Measurements from ENCODE around the gene PLA2G7.

Gene PLA2G7

GRCh38 chr6:46687619-46688097 lies 47.5 kb downstream of the PLA2G7 start, which contains the start of gene TDRD6:
TDRD6 (plus strand) TSS chr6:46687885; CDS start chr6:46688129, 244 bp downstream.
- TF ChIP-seq Cebpa-rat (IDR thresholded peaks at IDR 0.05) = no peak
- no peak within 1 kb of the TSS for H3K27ac ChIP-seq
- H3K27me3 ChIP-seq = no peaks in the 10 kb centered on the region
- peaks cover 14 to 25% (median 20%) of the 10 kb centered on the region in 11 experiments for H3K9me3 ChIP-seq (replicated peaks in 1 of 11)
- no peaks in the 10 kb centered on the region for H3K36me3 ChIP-seq
- no peak within 1 kb of the TSS; a peak in 1 of 20 replicates for H3K4me3 ChIP-seq
- no peak within 1 kb of the TSS for H3K9ac ChIP-seq
- no peaks in the 10 kb centered on the region for H3K4me1 ChIP-seq
- H3K4me2 ChIP-seq = no peak within 1 kb of the TSS
- no peaks in the 10 kb centered on the region for H4K20me1 ChIP-seq

GRCh38 chr6:46684771-46685170 lies 50.4 kb downstream of the PLA2G7 start:
- Histone ChIP-seq H3K9ac (no peak overlapping the region), H3K36me3 (no peaks in the 10 kb centered on the region), H3K4me1 (no peaks in the 10 kb centered on the region), H3K4me3 (no peak overlapping the region), H3K27ac (no peak overlapping the region), H3K9me3 (replicated peaks in 1 of 11) (peaks cover 14 to 25% (median 20%) of the 10 kb centered on the region in 11 experiments), H4K20me1 (no peaks in the 10 kb centered on the region), H3K27me3 (no peaks in the 10 kb centered on the region), H3K4me2 (no peak overlapping the region)
- TF ChIP-seq Cebpa-rat (IDR thresholded peaks at IDR 0.05) = no peak

GRCh38 chr6:46677314-46677654 lies 57.9 kb downstream of the PLA2G7 start:
- H3K4me2 ChIP-seq = no peak overlapping the region
- no peak overlapping the region for H3K4me3 ChIP-seq
- H3K27me3 ChIP-seq = no peaks in the 10 kb centered on the region
- H4K20me1 ChIP-seq = no peaks in the 10 kb centered on the region
- H3K9me3 ChIP-seq (replicated peaks in 1 of 11) = no peaks in the 10 kb centered on the region
- H3K36me3 ChIP-seq = no peaks in the 10 kb centered on the region
- no peak overlapping the region for H3K27ac ChIP-seq
- no peaks in the 10 kb centered on the region; a peak in 1 of 20 replicates for H3K4me1 ChIP-seq
- no peak for TF ChIP-seq Cebpa-rat (IDR thresholded peaks at IDR 0.05)
- H3K9ac ChIP-seq = no peak overlapping the region

- Histone ChIP-seq H3K36me3 (no peaks in the 10 kb centered on the region), H3K4me1 (no peaks in the 10 kb centered on the region; a peak in 1 of 20 replicates)
- TF ChIP-seq Cebpa-rat (IDR thresholded peaks at IDR 0.05) = no peak
These were observed 58.4 kb downstream of the PLA2G7 start for GRCh38 chr6:46676604-46677313.

GRCh38 chr6:46674410-46674809 lies 60.8 kb downstream of the PLA2G7 start:
- Histone ChIP-seq H3K27me3 (no peaks in the 10 kb centered on the region), H3K27ac (no peak overlapping the region)

More at GRCh38 chr6:46676604-46677313, 58.4 kb downstream of the PLA2G7 start:
- no peak overlapping the region for H3K27ac ChIP-seq
- no peaks in the 10 kb centered on the region for H4K20me1 ChIP-seq
- no peaks in the 10 kb centered on the region for H3K9me3 ChIP-seq (replicated peaks in 1 of 11)
- no peak overlapping the region for H3K9ac ChIP-seq
- H3K4me2 ChIP-seq = no peak overlapping the region
- H3K4me3 ChIP-seq = no peak overlapping the region
- H3K27me3 ChIP-seq = no peaks in the 10 kb centered on the region

DNA sequence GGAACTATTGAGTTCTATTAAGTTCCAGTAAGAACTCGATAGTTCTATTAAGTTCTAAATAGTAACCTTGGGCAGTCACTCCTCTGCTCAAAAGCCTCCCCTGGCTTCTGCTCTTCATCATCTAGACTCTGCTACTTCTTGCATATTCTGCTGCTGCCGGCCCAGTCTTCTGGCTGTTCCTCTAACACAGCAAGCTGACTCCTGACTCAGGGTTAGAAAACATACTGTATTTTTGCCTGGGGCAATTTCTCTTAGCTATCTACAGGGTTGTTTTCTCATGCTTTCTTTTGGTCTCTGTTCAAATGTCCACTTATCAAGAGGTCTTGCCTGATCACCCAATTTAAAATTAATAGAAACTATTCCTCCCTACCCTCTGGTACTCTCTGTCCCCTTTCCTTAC lies 67.8 kb downstream of the PLA2G7 start:
- Histone ChIP-seq H4K20me1 (no peaks in the 10 kb centered on the region), H3K4me1 (no peaks in the 10 kb centered on the region), H3K27me3 (no peaks in the 10 kb centered on the region), H3K4me2 (no peak overlapping the region), H3K4me3 (no peak overlapping the region), H3K27ac (no peak overlapping the region), H3K9ac (no peak overlapping the region), H3K36me3 (no peaks in the 10 kb centered on the region), H3K9me3 (replicated peaks in 1 of 11) (no peaks in the 10 kb centered on the region)
- no peak for TF ChIP-seq Cebpa-rat (IDR thresholded peaks at IDR 0.05)

More at GRCh38 chr6:46674410-46674809, 60.8 kb downstream of the PLA2G7 start:
- no peak overlapping the region for H3K4me3 ChIP-seq
- H4K20me1 ChIP-seq = no peaks in the 10 kb centered on the region
- no peak overlapping the region for H3K9ac ChIP-seq
- H3K4me2 ChIP-seq = no peak overlapping the region
- no peaks in the 10 kb centered on the region; a peak in 1 of 20 replicates for H3K4me1 ChIP-seq
- H3K9me3 ChIP-seq (replicated peaks in 1 of 11) = no peaks in the 10 kb centered on the region
- H3K36me3 ChIP-seq = no peaks in the 10 kb centered on the region
- TF ChIP-seq Cebpa-rat (IDR thresholded peaks at IDR 0.05) = no peak

DNA sequence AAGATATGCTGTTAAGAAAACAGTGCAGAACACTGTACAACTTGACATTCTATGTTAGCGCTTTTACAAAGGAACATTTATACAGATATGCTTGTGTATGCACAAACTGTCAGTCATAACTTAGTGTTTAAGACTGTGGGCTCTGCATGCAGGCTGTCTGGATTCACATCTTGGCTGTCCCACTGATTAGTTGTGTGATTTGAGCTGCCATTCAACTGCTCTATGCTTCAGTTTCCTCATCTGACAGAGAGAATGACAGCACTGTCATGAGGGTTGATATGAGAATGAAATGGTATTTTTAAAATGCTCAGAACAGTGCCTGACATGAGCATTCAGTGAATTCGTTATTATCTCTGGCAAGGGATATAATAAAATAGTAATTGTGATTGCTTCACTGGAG lies 73.7 kb downstream of the PLA2G7 start:
- Histone ChIP-seq H3K27ac (no peak overlapping the region), H3K9ac (no peak overlapping the region), H3K4me2 (no peak overlapping the region), H3K9me3 (replicated peaks in 1 of 11) (no peaks in the 10 kb centered on the region), H4K20me1 (no peaks in the 10 kb centered on the region), H3K27me3 (no peaks in the 10 kb centered on the region), H3K4me1 (no peaks in the 10 kb centered on the region), H3K36me3 (no peaks in the 10 kb centered on the region), H3K4me3 (no peak overlapping the region)
- no peak for TF ChIP-seq Cebpa-rat (IDR thresholded peaks at IDR 0.05)

DNA sequence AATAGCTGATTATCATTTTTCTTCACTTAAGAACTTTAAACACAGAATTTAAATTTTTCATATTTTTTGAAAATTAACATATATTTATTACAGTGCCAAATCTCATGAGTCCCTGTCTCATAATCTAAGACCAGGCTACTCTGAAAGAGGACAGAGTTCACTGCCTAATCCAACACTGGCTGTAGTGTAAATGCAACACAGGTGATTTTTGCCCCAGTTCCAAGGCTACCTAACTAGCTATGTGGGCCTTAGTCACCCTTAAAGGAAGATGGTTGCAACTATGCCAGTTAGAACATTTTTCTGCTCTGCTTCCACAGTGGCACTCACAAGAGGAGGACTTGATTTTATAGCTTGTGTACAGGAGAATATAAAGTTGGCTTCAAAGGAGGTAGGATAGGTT lies 77.5 kb downstream of the PLA2G7 start:
- H3K9ac ChIP-seq = no peak overlapping the region
- no peaks in the 10 kb centered on the region for H4K20me1 ChIP-seq
- peaks cover 0 to 1% (median 0%) of the 10 kb centered on the region in 10 experiments; a peak in 4 of 20 replicates for H3K4me1 ChIP-seq
- H3K9me3 ChIP-seq (replicated peaks in 1 of 11) = peaks cover 0 to 7% (median 7%) of the 10 kb centered on the region in 11 experiments; a peak in 12 of 22 replicates
- H3K27ac ChIP-seq = no peak overlapping the region
- H3K27me3 ChIP-seq = peaks cover 11 to 20% (median 15%) of the 10 kb centered on the region in 11 experiments; a peak in 20 of 22 replicates
- H3K4me2 ChIP-seq = no peak overlapping the region
- H3K4me3 ChIP-seq = no peak overlapping the region
- TF ChIP-seq Cebpa-rat (IDR thresholded peaks at IDR 0.05) = no peak
- no peaks in the 10 kb centered on the region for H3K36me3 ChIP-seq

DNA sequence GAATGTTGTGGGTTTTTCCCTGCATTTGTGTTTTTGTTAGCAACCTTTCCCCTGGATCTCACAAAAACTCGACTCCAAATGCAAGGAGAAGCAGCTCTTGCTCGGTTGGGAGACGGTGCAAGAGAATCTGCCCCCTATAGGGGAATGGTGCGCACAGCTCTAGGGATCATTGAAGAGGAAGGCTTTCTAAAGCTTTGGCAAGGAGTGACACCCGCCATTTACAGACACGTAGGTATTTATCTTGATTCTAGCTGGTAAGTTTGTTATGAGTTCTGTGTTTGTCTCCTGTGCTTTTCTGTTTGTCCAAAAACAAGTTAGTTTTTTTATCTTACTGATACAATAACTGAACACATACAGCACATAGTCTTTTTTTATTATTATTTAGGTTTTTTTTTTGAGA lies 79.4 kb downstream of the PLA2G7 start:
- H3K9me3 ChIP-seq (replicated peaks in 1 of 11) = peaks cover 0 to 9% (median 8%) of the 10 kb centered on the region in 11 experiments; a peak in 12 of 22 replicates
- no peak overlapping the region for H3K27ac ChIP-seq
- peaks cover 0 to 7% (median 5%) of the 10 kb centered on the region in 10 experiments; a peak in 7 of 20 replicates for H3K4me1 ChIP-seq
- H4K20me1 ChIP-seq = no peaks in the 10 kb centered on the region
- peaks cover 11 to 26% (median 20%) of the 10 kb centered on the region in 11 experiments; a peak in 20 of 22 replicates for H3K27me3 ChIP-seq
- TF ChIP-seq Cebpa-rat (IDR thresholded peaks at IDR 0.05) = no peak
- no peaks in the 10 kb centered on the region for H3K36me3 ChIP-seq
- H3K4me3 ChIP-seq = no peak overlapping the region
- no peak overlapping the region for H3K4me2 ChIP-seq
- H3K9ac ChIP-seq = no peak overlapping the region

All from BLaER1 treated with 17β-estradiol and CSF1 and Interleukin-3, amounts not matched to agents 10 nM and 100 nM (cell line).